GM21528 (cell line): Measurements from ENCODE around the gene ACTRT2.

ENCODE experiments used
- ATAC-seq: cut with Tn5 transposase; IDR thresholded peaks from one replicate; pipeline ENCODE4 v1.9.1; 2021; ENCODE audit warnings: mild to moderate bottlenecking, moderate library complexity; ENCODE audit not compliant: unreplicated experiment, low FRiP score

The ACTRT2 gene

GRCh38 chr1:3029991-3030662, 8.9 kb downstream of the ACTRT2 start:
- ATAC-seq: no peak

- ATAC-seq: no peak
These were observed 9.6 kb downstream of the ACTRT2 start for GRCh38 chr1:3030663-3031381.

- ATAC-seq: no peak
These were observed 10.3 kb downstream of the ACTRT2 start for GRCh38 chr1:3031401-3032221.

GRCh38 chr1:3032371-3033039, 11.2 kb downstream of the ACTRT2 start:
- ATAC-seq: no peak

- no peak for ATAC-seq
These were observed 11.9 kb downstream of the ACTRT2 start for GRCh38 chr1:3033040-3033789.

- no peak for ATAC-seq
These were observed 12.5 kb downstream of the ACTRT2 start for GRCh38 chr1:3033790-3034090.

- ATAC-seq: no peak
These were observed 12.9 kb downstream of the ACTRT2 start for GRCh38 chr1:3034162-3034561.

GRCh38 chr1:3034728-3035562, 13.7 kb downstream of the ACTRT2 start:
- ATAC-seq: no peak

- no peak for ATAC-seq
These were observed 14.5 kb downstream of the ACTRT2 start for GRCh38 chr1:3035563-3036446.

- ATAC-seq: no peak
These were observed 15.4 kb downstream of the ACTRT2 start for GRCh38 chr1:3036447-3037280.

GRCh38 chr1:3037281-3038040, 16.2 kb downstream of the ACTRT2 start:
- no peak for ATAC-seq

- ATAC-seq: no peak
These were observed 16.9 kb downstream of the ACTRT2 start for GRCh38 chr1:3038113-3038551.

GRCh38 chr1:3038571-3039181, 17.4 kb downstream of the ACTRT2 start:
- ATAC-seq: no peak

- ATAC-seq: no peak
These were observed 18.7 kb downstream of the ACTRT2 start for GRCh38 chr1:3040004-3040403.

GRCh38 chr1:3042481-3042880, 21.2 kb downstream of the ACTRT2 start:
- ATAC-seq: no peak

- ATAC-seq: no peak
These were observed 27.9 kb downstream of the ACTRT2 start for GRCh38 chr1:3049164-3049563.
